A673 (cell line): ENCODE measurements around the gene CTNNA3. TPM values are rescaled to one million over a fixed set of nuclear protein-coding genes. Genes with fewer than 3 reads are reported as not detected.

Experiments
- BruUV-seq: library from RNA; stranded (reverse); fragments of 400-500 nt; replicated peaks from 2 replicates; lab custom pipeline; 2021; lab: Mats Ljungman, UMichigan
- CTCF ChIA-PET: fragments of 300-600 bp; sonication (Branson Sonifier 250); formaldehyde crosslinking; loops from one replicate; lab custom pipeline; 2022; ENCODE audit warnings: antibody characterized with exemption; lab: Charles Lee
- POLR2A ChIA-PET: fragments of 300-600 bp; sonication (Branson Sonifier 250); formaldehyde crosslinking; loops from one replicate; lab custom pipeline; 2022; ENCODE audit warnings: antibody characterized with exemption; ENCODE audit not compliant: low non-redundant PET; lab: Charles Lee
- DNase-seq: peaks from one replicate; pipeline ENCODE4 v3.0.0-alpha.2; 2015; ENCODE audit warnings: low spot score
- H3K27ac ChIP-seq: fragments of 200-600 bp; sonication (generic); 2 replicates; pipeline ENCODE4 v1.5.1; 2016; ENCODE audit warnings: mixed run types, low read depth, mild to moderate bottlenecking, mixed read lengths, antibody characterized with exemption, low read length; ENCODE audit not compliant: poor library complexity, severe bottlenecking
- H3K27me3 ChIP-seq: fragments of 200-600 bp; sonication (generic); replicated peaks from 2 replicates; pipeline ENCODE4 v1.6.1; 2017; ENCODE audit warnings: mixed run types, low read depth, mild to moderate bottlenecking, mixed read lengths, antibody characterized with exemption, low read length; ENCODE audit not compliant: insufficient read depth, poor library complexity
- H3K36me3 ChIP-seq: fragments of 200-600 bp; sonication (generic); 2 replicates; pipeline ENCODE4 v1.6.1; 2016; ENCODE audit warnings: mixed run types, mild to moderate bottlenecking, mixed read lengths, antibody characterized with exemption, low read length; ENCODE audit not compliant: insufficient read depth, poor library complexity, severe bottlenecking
- H3K4me1 ChIP-seq: fragments of 200-600 bp; sonication (generic); 2 replicates; pipeline ENCODE4 v1.6.1; 2017; ENCODE audit warnings: mixed run types, mild to moderate bottlenecking, mixed read lengths, antibody characterized with exemption, low read length; ENCODE audit not compliant: insufficient read depth, poor library complexity, severe bottlenecking
- H3K4me3 ChIP-seq: fragments of 200-600 bp; sonication (generic); 2 replicates; pipeline ENCODE4 v1.5.1; 2016; ENCODE audit warnings: low read depth, mixed run types, mild to moderate bottlenecking, mixed read lengths, low read length; ENCODE audit not compliant: poor library complexity, severe bottlenecking
- H3K9me3 ChIP-seq: fragments of 200-600 bp; sonication (generic); 2 replicates; pipeline ENCODE4 v1.6.1; 2016; ENCODE audit warnings: mixed run types, low read depth, mild to moderate bottlenecking, mixed read lengths, antibody characterized with exemption, low read length; ENCODE audit not compliant: poor library complexity, severe bottlenecking
- EZH2 ChIP-seq: fragments of 200-600 bp; sonication (generic); IDR thresholded peaks from 2 replicates; pipeline ENCODE4 v1.6.1; 2017; ENCODE audit warnings: borderline replicate concordance, low read depth, mild to moderate bottlenecking, mixed read lengths, antibody characterized with exemption, low read length; ENCODE audit not compliant: poor library complexity, severe bottlenecking
- intact Hi-C: fragments of 100-400 bp; cut with micrococcal nuclease; formaldehyde crosslinking; loops from one replicate; pipeline ENCODE4 v1.10.0; 2022; ENCODE audit not compliant: unreplicated experiment
- total RNA-seq: library from RNA; stranded (reverse); gene quantifications from 2 replicates; pipeline ENCODE4 v1.2.3, GENCODE V29; 2021
- TF ChIP-seq, protein P1 (sequence below): fragments of 300-800, 200-600 bp; sonication (generic); conservative IDR thresholded peaks from 2 replicates; pipeline ENCODE4 v1.5.1; 2017; ENCODE audit warnings: low read depth, mild to moderate bottlenecking, antibody characterized with exemption, low read length, moderate library complexity, mixed read lengths

Gene CTNNA3
- total RNA-seq, 1 experiment from 2014 or later: not detected

DNA sequence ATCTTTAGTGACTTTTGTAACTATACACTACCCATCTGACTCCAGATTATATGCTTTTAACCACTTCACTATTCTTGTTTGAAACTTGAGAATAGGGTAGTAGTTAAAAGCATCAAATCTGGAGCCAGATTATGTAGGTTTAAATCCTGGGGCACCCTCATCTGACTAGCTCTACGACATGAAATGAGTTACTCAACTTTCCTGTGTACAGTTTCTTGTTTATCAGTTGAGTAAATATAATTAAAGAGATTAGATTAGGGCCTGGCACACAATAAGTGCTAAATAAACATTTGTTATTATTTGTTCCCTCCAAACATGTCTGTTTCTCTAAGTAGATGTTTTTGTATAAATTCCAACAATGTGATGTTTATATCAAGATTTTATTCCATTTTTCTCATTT lies 1255.4 kb downstream of the CTNNA3 start:
- Histone ChIP-seq H3K36me3 (no peaks in the 10 kb centered on the region), H3K4me1 (no peaks in the 10 kb centered on the region), H3K27ac (no peak overlapping the region), H3K9me3 (peaks cover 14% of the 10 kb centered on the region), H3K27me3 (no peaks in the 10 kb centered on the region), H3K4me3 (no peak overlapping the region)
- ChIA-PET POLR2A (no interaction called here), CTCF (no interaction called here)
- BruUV-seq: no TSS peak
- TF ChIP-seq, protein P1, sequence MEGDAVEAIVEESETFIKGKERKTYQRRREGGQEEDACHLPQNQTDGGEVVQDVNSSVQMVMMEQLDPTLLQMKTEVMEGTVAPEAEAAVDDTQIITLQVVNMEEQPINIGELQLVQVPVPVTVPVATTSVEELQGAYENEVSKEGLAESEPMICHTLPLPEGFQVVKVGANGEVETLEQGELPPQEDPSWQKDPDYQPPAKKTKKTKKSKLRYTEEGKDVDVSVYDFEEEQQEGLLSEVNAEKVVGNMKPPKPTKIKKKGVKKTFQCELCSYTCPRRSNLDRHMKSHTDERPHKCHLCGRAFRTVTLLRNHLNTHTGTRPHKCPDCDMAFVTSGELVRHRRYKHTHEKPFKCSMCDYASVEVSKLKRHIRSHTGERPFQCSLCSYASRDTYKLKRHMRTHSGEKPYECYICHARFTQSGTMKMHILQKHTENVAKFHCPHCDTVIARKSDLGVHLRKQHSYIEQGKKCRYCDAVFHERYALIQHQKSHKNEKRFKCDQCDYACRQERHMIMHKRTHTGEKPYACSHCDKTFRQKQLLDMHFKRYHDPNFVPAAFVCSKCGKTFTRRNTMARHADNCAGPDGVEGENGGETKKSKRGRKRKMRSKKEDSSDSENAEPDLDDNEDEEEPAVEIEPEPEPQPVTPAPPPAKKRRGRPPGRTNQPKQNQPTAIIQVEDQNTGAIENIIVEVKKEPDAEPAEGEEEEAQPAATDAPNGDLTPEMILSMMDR: no peak
- no peak for TF ChIP-seq EZH2
- intact Hi-C loops: no loop called here
- DNase-seq: no peak

DNA sequence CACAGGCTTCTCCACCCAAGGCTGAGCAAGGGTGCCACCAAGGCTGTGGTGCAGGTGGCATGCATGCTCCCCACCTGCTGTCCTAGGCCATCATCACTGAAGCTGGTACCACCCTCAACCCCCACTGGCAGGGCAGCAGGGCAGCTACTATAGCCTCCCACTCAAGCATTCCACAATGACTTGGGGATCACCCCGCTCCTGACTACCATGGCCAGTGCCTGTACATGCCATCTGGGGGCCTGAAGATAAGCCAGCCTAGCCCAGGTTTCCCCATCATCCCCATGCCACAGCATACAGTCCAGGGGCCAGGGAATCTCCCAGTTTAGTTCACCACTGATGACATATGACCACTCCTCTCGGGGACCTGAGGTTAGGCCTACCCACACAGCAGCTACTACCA lies 1281.1 kb downstream of the CTNNA3 start:
- Histone ChIP-seq H3K9me3 (peaks cover 24% of the 10 kb centered on the region), H3K36me3 (no peaks in the 10 kb centered on the region), H3K27ac (no peak overlapping the region), H3K27me3 (no peaks in the 10 kb centered on the region), H3K4me1 (no peaks in the 10 kb centered on the region), H3K4me3 (no peak overlapping the region)
- intact Hi-C loops: no loop called here
- no peak for DNase-seq
- TF ChIP-seq, protein P1: no peak
- no peak for TF ChIP-seq EZH2
- no TSS peak for BruUV-seq
- ChIA-PET POLR2A (no interaction called here), CTCF (no interaction called here)

DNA sequence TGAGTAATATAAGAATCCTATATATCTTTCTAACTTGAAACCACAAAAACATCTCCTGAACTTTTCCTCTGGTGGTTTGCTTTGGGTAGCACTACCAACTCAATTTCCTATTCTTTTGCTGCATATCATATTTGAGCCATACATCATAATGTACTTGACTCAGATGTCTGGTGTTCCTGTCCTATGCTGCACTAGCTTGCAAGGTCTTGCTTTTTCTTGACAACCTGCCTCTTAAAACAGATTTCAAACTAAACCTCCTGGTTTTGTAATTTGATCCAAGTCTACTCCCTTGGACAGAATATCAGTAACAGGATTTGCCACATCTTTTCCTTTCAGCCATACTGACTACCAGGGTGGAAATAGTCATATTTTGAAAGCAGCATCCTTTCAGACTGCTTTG lies 1290.4 kb downstream of the CTNNA3 start:
- Histone ChIP-seq H3K9me3 (no peaks in the 10 kb centered on the region), H3K27ac (no peak overlapping the region), H3K36me3 (no peaks in the 10 kb centered on the region), H3K27me3 (no peaks in the 10 kb centered on the region), H3K4me3 (no peak overlapping the region), H3K4me1 (no peaks in the 10 kb centered on the region)
- CTCF ChIA-PET: no interaction called here
- TF ChIP-seq, protein P1: no peak
- no peak for TF ChIP-seq EZH2
- POLR2A ChIA-PET: no interaction called here
- no peak for DNase-seq
- BruUV-seq: no TSS peak
- intact Hi-C loops: no loop called here
